ENCODE results near the gene SH3GL2.
A peak's percentile ranks its signal among the peaks of the same experiment; 100 is the strongest.

Gene SH3GL2

DNA sequence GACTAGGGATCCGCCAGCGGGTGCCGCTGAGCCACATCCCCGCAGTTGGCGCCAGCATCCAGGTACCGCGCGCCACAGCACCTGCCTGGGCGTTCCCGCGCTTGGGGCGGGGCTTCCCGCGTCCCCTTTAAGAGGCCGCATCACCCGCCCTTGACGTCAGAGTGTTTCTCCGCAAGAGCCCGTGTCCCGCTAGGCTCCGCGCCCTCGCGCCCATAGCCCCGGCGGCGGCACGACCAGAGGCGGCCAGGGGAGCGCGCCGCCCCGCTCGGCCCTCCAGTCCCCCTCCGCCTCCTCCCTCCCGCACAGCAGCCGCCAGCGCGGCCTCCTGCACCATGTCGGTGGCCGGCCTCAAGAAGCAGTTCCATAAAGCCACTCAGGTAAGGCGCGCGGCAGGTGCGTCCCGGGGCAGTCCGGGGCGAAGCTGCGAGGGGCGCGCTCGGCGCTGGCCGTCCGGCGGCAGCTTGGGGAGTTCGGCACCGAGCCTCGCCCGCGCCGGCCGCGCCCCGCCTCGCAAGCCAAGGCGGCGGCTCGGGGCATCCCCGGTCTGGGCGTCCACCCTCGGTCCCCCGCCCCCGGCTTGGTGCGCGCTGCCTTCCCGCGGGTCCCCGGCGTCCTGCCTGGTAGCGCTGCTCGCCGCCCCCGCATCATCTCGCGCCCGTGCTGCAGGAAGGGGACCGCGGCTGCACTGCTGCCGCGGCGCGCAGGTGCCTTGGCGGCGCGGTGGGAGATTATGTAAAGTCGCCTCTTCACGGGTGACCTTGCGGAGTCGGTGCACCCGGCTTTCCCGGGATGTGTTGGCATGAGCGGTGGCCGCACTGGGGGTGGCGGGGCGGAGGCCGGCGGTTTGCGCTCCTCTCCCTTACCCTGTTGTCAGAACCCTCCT is at the start of gene SH3GL2:
Gene SH3GL2 (plus strand): TSS at position 156 of the 883 bp plus-strand sequence.
- Mint-ChIP-seq H3K27me3 (peaks cover 17% of the 10 kb centered on the region), H3K9me3 (ENCODE audit: low read depth) (no peaks in the 10 kb centered on the region), H3K27ac (no peak within 1 kb of the TSS), H3K36me3 (no peaks in the 10 kb centered on the region), H3K4me1 (ENCODE audit: low read depth) (peaks cover 6% of the 10 kb centered on the region), H3K4me3 (peak within 1 kb of the TSS; percentile 70)

DNA sequence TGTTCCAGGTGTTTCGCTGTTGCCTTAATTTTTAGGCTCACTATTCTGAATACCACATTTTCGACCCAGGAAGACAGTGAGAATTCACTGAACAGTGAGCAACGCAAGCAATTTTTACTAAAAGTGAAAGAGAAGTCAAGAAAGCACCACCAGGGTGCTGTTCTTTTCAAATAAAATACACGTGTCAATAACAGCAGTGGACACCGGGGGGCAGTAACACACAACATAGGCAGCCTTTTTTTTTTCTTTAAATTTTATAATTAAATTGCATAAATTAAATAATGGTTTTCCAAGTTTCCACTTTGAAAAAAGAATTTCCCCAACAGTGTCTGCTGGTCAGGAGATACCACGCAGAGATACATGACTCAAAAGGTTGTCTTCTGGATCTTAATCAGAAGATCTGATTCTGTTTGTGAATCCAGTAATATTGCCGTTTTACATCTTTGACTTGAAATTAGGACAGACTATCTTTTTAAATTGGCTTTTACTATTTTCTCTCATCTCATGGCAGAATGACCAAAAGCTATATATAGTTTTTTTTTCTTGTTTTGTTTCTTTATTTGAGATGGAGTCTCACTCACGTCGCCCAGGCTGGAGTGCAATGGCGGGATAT is 47.1 kb upstream of the SH3GL2 start:
- Mint-ChIP-seq H3K27me3 (no peaks in the 10 kb centered on the region), H3K27ac (no peak overlapping the region), H3K4me3 (no peak overlapping the region), H3K36me3 (no peaks in the 10 kb centered on the region), H3K4me1 (ENCODE audit: low read depth) (no peaks in the 10 kb centered on the region), H3K9me3 (ENCODE audit: low read depth) (no peaks in the 10 kb centered on the region)

- H3K27ac Mint-ChIP-seq, result no peak overlapping the region
- no peaks in the 10 kb centered on the region for H3K4me1 Mint-ChIP-seq (ENCODE audit: low read depth)
- no peaks in the 10 kb centered on the region for H3K9me3 Mint-ChIP-seq (ENCODE audit: low read depth)
- H3K36me3 Mint-ChIP-seq, result no peaks in the 10 kb centered on the region
- no peaks in the 10 kb centered on the region for H3K27me3 Mint-ChIP-seq
- H3K4me3 Mint-ChIP-seq, result no peak overlapping the region
These were observed 46.4 kb upstream of the SH3GL2 start for GRCh38 chr9:17532461-17532860.

GRCh38 chr9:17535176-17535575 is 43.7 kb upstream of the SH3GL2 start:
- Mint-ChIP-seq H3K9me3 (ENCODE audit: low read depth) (no peaks in the 10 kb centered on the region), H3K27me3 (peaks cover 2% of the 10 kb centered on the region), H3K27ac (no peak overlapping the region), H3K36me3 (no peaks in the 10 kb centered on the region), H3K4me1 (ENCODE audit: low read depth) (no peaks in the 10 kb centered on the region), H3K4me3 (no peak overlapping the region)

DNA sequence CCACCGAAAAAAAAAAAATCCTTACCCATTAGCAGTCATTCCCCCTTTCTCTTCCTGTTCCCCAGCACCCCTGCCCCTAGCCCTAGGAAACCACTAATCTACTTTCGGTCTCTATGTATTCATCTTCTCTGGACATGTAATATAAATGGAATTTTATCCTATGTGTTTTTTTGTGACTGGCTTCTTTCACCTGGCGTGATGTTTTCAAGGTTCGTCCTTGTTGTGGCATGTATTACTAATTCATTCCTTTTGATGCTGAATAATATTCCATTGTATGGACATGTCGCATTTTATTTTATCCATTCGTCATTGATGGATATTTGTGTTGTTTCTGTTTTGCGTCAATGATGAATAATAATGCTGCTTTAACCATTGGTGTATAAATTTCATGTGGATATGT is 42.8 kb upstream of the SH3GL2 start:
- Mint-ChIP-seq H3K4me1 (ENCODE audit: low read depth) (no peaks in the 10 kb centered on the region), H3K4me3 (no peak overlapping the region), H3K27ac (no peak overlapping the region), H3K36me3 (no peaks in the 10 kb centered on the region), H3K9me3 (ENCODE audit: low read depth) (no peaks in the 10 kb centered on the region), H3K27me3 (peaks cover 2% of the 10 kb centered on the region)

DNA sequence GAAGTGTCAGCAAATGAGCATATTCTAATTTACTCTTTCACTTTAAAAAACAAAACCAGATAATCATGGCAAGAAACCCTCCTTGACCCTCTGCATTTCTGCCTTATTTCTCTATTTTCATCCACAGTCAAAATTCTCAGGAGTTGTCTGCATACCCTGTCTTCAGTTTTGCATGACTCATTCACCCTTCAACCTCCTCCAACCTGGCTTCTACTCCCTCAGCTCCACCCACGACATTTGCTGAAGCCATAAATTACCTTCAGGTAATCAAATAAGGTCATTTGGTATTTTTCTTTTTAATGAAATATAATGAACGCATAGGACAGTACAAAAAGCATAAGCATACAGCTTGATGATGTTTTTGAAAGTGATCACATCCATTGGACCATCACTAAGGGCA is 27.8 kb upstream of the SH3GL2 start:
- H3K36me3 Mint-ChIP-seq, result no peaks in the 10 kb centered on the region
- no peaks in the 10 kb centered on the region for H3K4me1 Mint-ChIP-seq (ENCODE audit: low read depth)

GRCh38 chr9:17555362-17556054 is 23.4 kb upstream of the SH3GL2 start:
- Mint-ChIP-seq H3K27ac (no peak overlapping the region), H3K9me3 (ENCODE audit: low read depth) (no peaks in the 10 kb centered on the region), H3K36me3 (no peaks in the 10 kb centered on the region), H3K4me1 (ENCODE audit: low read depth) (no peaks in the 10 kb centered on the region), H3K27me3 (peaks cover 4% of the 10 kb centered on the region), H3K4me3 (no peak overlapping the region)

More for the DNA sequence above, 27.8 kb upstream of the SH3GL2 start:
- Mint-ChIP-seq H3K27me3 (no peaks in the 10 kb centered on the region), H3K27ac (no peak overlapping the region), H3K9me3 (ENCODE audit: low read depth) (peaks cover 6% of the 10 kb centered on the region), H3K4me3 (no peak overlapping the region)

DNA sequence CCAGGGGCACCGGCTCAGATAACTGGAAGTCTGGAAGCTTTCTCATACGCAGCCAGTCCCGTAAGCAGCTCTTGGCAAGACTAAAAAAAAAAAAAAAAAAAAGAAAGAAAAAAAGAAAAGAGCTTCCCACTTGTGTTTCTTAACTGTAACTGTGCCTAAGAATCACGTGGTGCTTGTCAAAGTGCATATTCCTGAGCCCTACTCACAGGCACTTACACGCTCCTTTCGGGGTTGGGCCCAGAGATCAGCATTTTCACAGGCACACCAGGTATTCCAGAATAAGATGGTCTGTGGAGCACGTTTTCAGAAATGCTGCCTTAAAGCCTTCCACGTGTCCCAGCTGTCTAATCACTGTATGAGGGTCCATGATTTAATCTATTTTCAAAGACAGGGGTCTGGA is 22.6 kb upstream of the SH3GL2 start:
- no peak overlapping the region for H3K27ac Mint-ChIP-seq
- H3K4me1 Mint-ChIP-seq (ENCODE audit: low read depth), result no peaks in the 10 kb centered on the region
- no peaks in the 10 kb centered on the region for H3K9me3 Mint-ChIP-seq (ENCODE audit: low read depth)
- H3K27me3 Mint-ChIP-seq, result peaks cover 4% of the 10 kb centered on the region
- no peak overlapping the region for H3K4me3 Mint-ChIP-seq
- H3K36me3 Mint-ChIP-seq, result no peaks in the 10 kb centered on the region

- no peak overlapping the region for H3K27ac Mint-ChIP-seq
These were observed 21.9 kb upstream of the SH3GL2 start for GRCh38 chr9:17556935-17557334.

DNA sequence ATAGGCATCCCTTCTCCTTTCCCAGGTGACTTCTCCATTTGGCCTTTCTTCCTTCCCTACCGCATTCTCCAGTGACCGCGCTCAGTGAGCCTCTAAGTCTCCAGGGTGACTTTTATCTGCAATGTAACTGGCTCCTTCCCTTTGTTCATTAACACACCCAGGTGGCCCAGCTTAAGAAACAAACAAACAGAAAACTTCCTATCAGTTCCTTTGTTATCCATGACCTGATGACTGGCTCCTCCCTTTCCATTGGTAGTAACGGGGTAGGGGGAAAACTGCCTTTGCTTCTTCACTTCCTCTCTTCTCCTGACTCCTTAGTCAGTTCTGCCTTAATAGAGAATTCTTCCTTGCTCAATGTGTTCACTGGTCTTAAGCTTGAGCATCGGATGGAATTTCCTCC is 7.0 kb upstream of the SH3GL2 start:
- H3K4me1 Mint-ChIP-seq (ENCODE audit: low read depth), result no peaks in the 10 kb centered on the region
- H3K27ac Mint-ChIP-seq, result no peak overlapping the region
- H3K4me3 Mint-ChIP-seq, result no peak overlapping the region
- H3K27me3 Mint-ChIP-seq, result peaks cover 1% of the 10 kb centered on the region
- H3K9me3 Mint-ChIP-seq (ENCODE audit: low read depth), result no peaks in the 10 kb centered on the region
- H3K36me3 Mint-ChIP-seq, result no peaks in the 10 kb centered on the region

More at GRCh38 chr9:17556935-17557334, 21.9 kb upstream of the SH3GL2 start:
- peaks cover 4% of the 10 kb centered on the region for H3K27me3 Mint-ChIP-seq
- no peaks in the 10 kb centered on the region for H3K9me3 Mint-ChIP-seq (ENCODE audit: low read depth)
- no peaks in the 10 kb centered on the region for H3K36me3 Mint-ChIP-seq
- no peak overlapping the region for H3K4me3 Mint-ChIP-seq
- H3K4me1 Mint-ChIP-seq (ENCODE audit: low read depth), result no peaks in the 10 kb centered on the region

DNA sequence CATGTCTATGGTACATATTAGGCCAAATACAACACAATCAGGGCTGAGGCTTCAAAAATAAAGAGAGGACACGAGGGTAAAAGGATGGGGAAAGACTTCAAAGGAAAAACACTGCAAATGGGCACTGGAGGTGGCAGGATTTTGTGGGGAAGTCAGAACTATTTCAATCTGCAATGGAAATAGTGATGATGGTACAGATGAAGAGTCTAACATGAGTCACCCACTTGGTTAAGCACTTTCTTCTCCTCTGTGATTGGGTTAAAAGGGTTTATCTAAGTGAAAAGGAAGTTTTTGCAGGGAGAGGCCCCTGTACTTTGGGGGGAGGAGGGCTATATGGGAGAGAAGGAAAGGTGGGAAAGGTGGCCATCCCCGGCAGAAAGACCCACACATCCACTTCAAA is 4.5 kb upstream of the SH3GL2 start:
- H3K36me3 Mint-ChIP-seq, result no peaks in the 10 kb centered on the region
- H3K9me3 Mint-ChIP-seq (ENCODE audit: low read depth), result no peaks in the 10 kb centered on the region

DNA sequence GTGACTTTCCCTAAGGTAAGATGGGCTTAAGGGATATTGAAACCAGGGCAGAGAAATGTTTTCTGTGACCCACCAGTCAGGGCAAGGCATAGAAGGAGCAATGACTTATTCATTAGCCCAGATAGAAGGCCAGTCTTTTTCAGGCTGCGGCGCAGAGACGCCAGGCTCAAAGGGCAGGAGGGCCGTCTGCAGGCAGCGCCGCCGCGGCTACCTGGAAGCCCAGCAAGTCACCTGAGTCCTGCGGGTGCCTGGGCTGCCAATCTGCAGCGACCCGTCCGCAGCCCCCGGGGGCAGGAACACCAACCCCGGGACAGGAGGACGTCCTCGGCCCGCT is 322 bp upstream of the SH3GL2 start:
- Mint-ChIP-seq H3K36me3 (no peaks in the 10 kb centered on the region), H3K9me3 (ENCODE audit: low read depth) (no peaks in the 10 kb centered on the region), H3K4me1 (ENCODE audit: low read depth) (peaks cover 6% of the 10 kb centered on the region), H3K4me3 (peak overlapping the region; percentile 57), H3K27me3 (peaks cover 17% of the 10 kb centered on the region), H3K27ac (no peak overlapping the region)

More for the DNA sequence above, 4.5 kb upstream of the SH3GL2 start:
- Mint-ChIP-seq H3K4me3 (no peak overlapping the region), H3K27ac (no peak overlapping the region), H3K27me3 (peaks cover 14% of the 10 kb centered on the region), H3K4me1 (ENCODE audit: low read depth) (peaks cover 4% of the 10 kb centered on the region)

- no peak overlapping the region for H3K27ac Mint-ChIP-seq
- H3K4me3 Mint-ChIP-seq, result no peak overlapping the region
- H3K36me3 Mint-ChIP-seq, result no peaks in the 10 kb centered on the region
- H3K4me1 Mint-ChIP-seq (ENCODE audit: low read depth), result peaks cover 6% of the 10 kb centered on the region
- no peaks in the 10 kb centered on the region for H3K9me3 Mint-ChIP-seq (ENCODE audit: low read depth)
- H3K27me3 Mint-ChIP-seq, result peaks cover 17% of the 10 kb centered on the region
These were observed 1.3 kb downstream of the SH3GL2 start for GRCh38 chr9:17580119-17580518.

GRCh38 chr9:17587113-17587512 is 8.2 kb downstream of the SH3GL2 start:
- H3K27me3 Mint-ChIP-seq, result peaks cover 2% of the 10 kb centered on the region
- no peaks in the 10 kb centered on the region for H3K36me3 Mint-ChIP-seq
- H3K9me3 Mint-ChIP-seq (ENCODE audit: low read depth), result no peaks in the 10 kb centered on the region
- H3K4me3 Mint-ChIP-seq, result no peak overlapping the region
- no peaks in the 10 kb centered on the region for H3K4me1 Mint-ChIP-seq (ENCODE audit: low read depth)
- H3K27ac Mint-ChIP-seq, result no peak overlapping the region

GRCh38 chr9:17588395-17588794 is 9.5 kb downstream of the SH3GL2 start:
- Mint-ChIP-seq H3K4me3 (no peak overlapping the region), H3K36me3 (no peaks in the 10 kb centered on the region), H3K4me1 (ENCODE audit: low read depth) (no peaks in the 10 kb centered on the region), H3K9me3 (ENCODE audit: low read depth) (no peaks in the 10 kb centered on the region), H3K27ac (no peak overlapping the region), H3K27me3 (no peaks in the 10 kb centered on the region)
